SK-N-SH (cell line): ENCODE results near the gene MKRN2OS.

Experiments
- FOXM1 ChIP-seq: IDR thresholded peaks from 2 replicates; pipeline ENCODE4 v1.4.0; 2012; ENCODE audit warnings: low read depth, mild to moderate bottlenecking
- NRF1 ChIP-seq: IDR thresholded peaks from 2 replicates; pipeline ENCODE4 v1.6.1; 2012; ENCODE audit warnings: low read depth, mild to moderate bottlenecking, low read length
- RCOR1 ChIP-seq: fragments of 150-350 bp; IDR thresholded peaks from 2 replicates; pipeline ENCODE4 v1.6.1; 2017; ENCODE audit warnings: antibody characterized with exemption, low read length
- RFX5 ChIP-seq: IDR thresholded peaks from 2 replicates; pipeline ENCODE4 v1.6.1; 2012; ENCODE audit warnings: mild to moderate bottlenecking, improper control_type of control experiment, low read length
- SMC3 ChIP-seq: IDR thresholded peaks from 2 replicates; pipeline ENCODE4 v1.6.1; 2012; ENCODE audit warnings: low read depth, low read length, improper control_type of control experiment
- YY1 ChIP-seq: IDR thresholded peaks from 2 replicates; pipeline ENCODE4 v1.4.0; 2012; ENCODE audit warnings: low read depth, mild to moderate bottlenecking

DNA sequence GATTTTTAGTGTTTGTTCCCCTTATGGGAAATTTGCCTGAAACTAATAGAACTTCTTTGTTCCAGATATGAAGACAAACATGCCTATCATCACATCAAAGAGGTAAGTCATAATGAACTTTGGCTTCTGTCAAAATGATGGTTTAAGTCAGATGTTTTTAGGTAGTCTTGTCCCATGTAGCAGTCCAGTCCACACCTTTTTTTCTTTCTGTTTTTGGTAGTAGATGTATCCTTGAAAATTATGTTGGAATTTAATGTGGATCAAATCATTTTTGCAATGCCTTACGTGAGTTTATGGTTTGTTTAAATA, 48.9 kb downstream of the MKRN2OS start:
- TF ChIP-seq YY1 (no peak), FOXM1 (no peak), SMC3 (no peak), NRF1 (no peak), RCOR1 (no peak), RFX5 (no peak)
